Measurements from ENCODE around the gene JADE2.
"Not testable (repeated sequence)": the region's sequence is repeated elsewhere in the genome, so short reads cannot be mapped to it uniquely, and the experiment has no call there.

Gene JADE2

DNA sequence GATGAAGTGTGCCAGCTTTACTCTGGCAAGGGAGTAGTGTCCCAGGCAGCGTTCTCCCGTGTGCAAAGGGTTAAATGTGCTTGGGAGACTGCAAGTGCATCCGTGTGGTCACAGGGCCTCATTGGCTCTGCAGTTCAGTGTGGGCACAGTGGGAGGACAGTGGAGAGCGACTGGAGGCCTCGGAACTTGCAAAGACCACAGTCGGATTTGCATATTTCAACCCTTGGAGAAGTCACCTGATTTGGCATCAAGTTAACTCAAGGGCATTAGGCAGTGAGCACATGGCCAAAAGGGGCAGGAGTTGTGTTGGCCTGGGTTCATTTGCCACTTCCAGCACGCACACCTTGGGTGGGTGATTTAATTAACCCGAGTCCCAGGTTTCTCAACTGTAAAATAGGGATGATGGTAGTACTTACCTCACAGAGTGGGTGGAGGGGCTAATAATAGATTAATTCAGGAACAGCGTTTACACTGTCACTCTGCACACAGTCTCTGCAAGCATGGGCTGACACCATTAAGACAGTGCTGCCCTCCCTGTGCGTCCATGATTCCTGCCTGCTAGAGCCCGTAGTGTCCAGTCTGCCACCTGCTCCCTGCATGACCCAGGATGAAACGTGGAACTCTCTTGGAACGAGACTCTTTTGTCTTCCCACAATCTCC is 22.7 kb downstream of the JADE2 start:
- H3K4me3 ChIP-seq (ENCODE audit: low read depth, low read length) = peak overlapping the region; percentile 12; the same call in 1 of the 2 replicates
- DNase-seq (ENCODE audit: low read depth) = peak; percentile 53
- TF ChIP-seq, protein P1, sequence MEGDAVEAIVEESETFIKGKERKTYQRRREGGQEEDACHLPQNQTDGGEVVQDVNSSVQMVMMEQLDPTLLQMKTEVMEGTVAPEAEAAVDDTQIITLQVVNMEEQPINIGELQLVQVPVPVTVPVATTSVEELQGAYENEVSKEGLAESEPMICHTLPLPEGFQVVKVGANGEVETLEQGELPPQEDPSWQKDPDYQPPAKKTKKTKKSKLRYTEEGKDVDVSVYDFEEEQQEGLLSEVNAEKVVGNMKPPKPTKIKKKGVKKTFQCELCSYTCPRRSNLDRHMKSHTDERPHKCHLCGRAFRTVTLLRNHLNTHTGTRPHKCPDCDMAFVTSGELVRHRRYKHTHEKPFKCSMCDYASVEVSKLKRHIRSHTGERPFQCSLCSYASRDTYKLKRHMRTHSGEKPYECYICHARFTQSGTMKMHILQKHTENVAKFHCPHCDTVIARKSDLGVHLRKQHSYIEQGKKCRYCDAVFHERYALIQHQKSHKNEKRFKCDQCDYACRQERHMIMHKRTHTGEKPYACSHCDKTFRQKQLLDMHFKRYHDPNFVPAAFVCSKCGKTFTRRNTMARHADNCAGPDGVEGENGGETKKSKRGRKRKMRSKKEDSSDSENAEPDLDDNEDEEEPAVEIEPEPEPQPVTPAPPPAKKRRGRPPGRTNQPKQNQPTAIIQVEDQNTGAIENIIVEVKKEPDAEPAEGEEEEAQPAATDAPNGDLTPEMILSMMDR (IDR thresholded peaks at IDR 0.05; ENCODE audit: insufficient read depth, low read depth, low read length, missing control alignments) = no peak

DNA sequence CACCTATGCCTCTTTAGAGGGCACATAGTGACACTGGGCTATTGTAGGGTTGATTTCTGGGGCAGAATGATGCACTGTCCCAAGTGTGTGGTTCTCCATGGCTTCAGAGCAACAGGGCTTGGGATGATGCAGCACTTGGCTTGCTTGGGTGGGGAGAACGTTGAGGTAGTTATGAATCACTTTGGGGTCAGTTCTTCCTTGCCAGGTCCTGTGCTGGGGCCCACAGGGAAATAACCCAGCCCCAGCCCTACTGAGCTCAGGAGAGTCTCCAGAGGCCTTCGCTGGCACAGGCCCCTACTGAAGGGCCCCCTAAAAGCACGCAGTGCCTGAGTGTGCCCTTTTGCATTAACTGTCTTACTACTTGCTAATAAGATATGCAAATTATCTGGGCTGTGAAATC is 24.2 kb downstream of the JADE2 start:
- no peak overlapping the region for H3K4me3 ChIP-seq (ENCODE audit: low read depth, low read length)
- TF ChIP-seq, protein P1 (IDR thresholded peaks at IDR 0.05; ENCODE audit: insufficient read depth, low read depth, low read length, missing control alignments) = no peak
- peak; percentile 49 for DNase-seq (ENCODE audit: low read depth)

DNA sequence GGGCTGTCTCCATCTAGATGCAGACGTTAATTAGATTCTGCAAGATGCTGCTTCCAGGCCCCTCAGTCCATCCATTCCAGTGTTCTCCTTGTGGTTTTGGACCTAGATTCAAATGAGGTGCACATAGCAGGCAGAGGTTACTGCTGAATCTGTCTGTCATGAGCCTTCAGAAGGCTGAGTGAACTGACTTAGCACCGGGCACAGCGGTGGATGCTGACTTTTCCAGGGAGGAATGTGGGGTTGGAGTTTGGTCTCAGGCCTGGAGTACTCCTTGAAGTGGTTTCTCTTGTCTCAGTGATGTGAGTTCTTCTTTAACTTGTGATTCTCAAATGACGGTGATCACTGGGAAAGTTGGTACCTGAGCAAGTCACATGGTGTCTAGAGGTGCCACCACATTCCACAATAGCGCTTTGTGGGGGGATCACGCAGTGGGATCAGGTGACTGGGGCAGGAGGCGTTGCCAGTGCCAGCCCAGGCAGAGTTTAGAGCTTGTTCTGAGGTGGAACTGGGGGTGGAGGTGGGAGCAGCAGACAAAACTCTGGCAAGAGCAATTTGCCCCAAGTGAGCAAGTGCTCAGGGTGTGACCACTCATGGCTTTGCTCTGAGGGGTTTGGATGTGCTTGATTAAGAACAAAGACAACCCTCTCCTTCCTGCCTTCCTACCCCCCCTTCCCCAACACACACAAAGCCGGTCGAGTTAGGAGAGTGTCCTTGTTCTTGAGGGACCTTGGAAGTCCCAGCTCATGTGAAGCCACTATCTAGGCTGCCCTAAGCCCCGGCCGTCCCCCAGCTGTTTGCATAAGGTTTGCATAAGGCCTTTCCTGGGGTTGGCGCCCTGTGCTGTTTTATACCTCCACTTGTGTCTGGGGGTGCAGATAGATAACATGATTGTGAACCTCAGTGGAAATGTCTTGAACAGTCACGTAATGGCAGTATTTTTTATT is 25.1 kb downstream of the JADE2 start:
- peak; percentile 72 for DNase-seq (ENCODE audit: low read depth)
- TF ChIP-seq, protein P1 (IDR thresholded peaks at IDR 0.05; ENCODE audit: insufficient read depth, low read depth, low read length, missing control alignments) = no peak
- H3K4me3 ChIP-seq (ENCODE audit: low read depth, low read length) = peak overlapping the region; percentile 8; the same call in 1 of the 2 replicates

DNA sequence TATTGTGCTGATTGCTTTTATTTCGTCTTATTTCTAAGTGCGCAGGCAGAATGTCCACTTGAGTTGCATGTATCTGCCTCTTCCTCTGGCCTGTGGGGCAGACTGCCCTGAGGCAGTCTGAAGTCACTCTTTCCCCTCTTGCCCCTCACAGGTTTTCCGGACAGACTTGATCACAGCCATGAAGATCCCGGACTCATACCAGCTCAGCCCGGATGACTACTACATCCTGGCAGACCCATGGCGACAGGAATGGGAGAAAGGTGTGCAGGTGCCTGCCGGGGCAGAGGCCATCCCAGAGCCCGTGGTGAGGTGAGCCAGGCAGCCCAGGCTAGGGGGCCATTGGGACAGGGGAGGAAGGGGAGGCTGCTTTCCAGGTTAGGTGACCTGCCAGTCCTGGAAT is 26.4 kb downstream of the JADE2 start:
- TF ChIP-seq, protein P1 (IDR thresholded peaks at IDR 0.05; ENCODE audit: insufficient read depth, low read depth, low read length, missing control alignments) = no peak
- DNase-seq (ENCODE audit: low read depth) = no peak
- no peak overlapping the region for H3K4me3 ChIP-seq (ENCODE audit: low read depth, low read length)

DNA sequence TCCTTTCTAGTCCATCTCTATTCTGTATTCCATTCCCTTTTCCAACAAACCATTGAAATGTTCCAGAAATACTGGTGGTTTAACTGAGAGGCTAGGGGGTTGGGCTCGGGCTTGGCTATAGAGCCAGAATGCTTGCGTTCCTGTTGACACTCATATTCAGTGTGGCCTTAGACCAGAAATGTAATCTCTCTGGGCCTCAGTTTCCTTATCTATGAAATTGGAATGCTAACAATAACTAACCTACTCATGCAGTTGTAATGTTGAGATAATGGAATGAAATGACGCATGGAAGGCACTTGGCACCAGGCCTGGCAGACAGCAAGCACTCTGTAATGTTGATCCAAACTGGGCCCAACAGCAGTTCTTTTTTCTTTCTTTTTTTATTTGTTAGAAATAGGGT is 26.8 kb downstream of the JADE2 start:
- DNase-seq (ENCODE audit: low read depth) = no peak
- TF ChIP-seq, protein P1 (IDR thresholded peaks at IDR 0.05; ENCODE audit: insufficient read depth, low read depth, low read length, missing control alignments) = no peak
- H3K4me3 ChIP-seq (ENCODE audit: low read depth, low read length) = no peak overlapping the region

DNA sequence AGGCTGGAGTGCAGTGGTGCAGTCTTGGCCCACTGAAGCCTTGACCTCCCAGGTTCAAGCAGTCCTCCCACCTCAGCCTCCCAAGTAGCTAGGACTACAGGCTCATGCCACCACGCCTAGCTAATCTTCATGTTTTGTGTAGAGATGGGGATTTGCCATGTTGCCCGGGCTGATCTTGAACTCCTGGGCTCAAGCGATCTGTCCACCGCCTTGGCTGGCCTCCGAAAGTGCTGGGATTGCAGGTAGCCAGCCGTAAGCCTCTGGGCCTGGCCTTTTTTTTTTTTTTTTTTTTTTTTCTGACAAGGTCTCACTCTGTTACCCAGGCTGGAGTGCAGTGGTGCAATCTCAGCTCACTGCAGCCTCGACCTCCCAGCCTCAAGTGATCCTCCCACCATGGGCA is 27.2 kb downstream of the JADE2 start:
- not testable (repeated sequence) for H3K4me3 ChIP-seq (ENCODE audit: low read depth, low read length); DNase-seq (ENCODE audit: low read depth)

DNA sequence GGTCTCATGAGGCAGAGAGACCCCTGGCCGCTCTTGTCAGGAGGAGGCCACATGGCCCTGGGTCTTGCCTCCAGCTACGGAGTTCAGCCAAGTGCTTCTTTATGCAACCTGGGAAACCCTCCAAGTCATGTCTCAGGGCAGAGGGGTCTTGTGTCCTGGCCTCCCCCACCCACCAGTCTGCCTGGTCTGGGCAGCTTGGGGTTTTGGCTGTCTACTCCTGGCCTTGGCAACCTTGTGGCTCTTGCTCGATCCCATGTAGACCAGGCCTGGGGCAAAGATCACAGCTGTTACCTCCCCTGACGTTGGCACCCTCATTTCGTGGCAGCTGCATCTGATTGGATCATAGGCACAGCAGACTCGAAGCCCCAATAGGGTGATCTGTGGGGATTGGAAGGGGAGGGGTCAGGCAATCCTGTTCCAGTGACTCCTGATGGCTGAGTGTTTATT is 28.4 kb downstream of the JADE2 start:
- peak overlapping the region; percentile 47 for H3K4me3 ChIP-seq (ENCODE audit: low read depth, low read length)
- DNase-seq (ENCODE audit: low read depth) = peak; percentile 56
- TF ChIP-seq, protein P1 (IDR thresholded peaks at IDR 0.05; ENCODE audit: insufficient read depth, low read depth, low read length, missing control alignments) = no peak

Data from GM12865 (cell line).